ENCODE data around the gene SLC6A3. TPM values are rescaled to one million over a fixed set of nuclear protein-coding genes. Genes with fewer than 3 reads are reported as not detected.

Gene SLC6A3
- total RNA-seq, 1 experiment from 2014 or later, result 0.74 TPM

- Mint-ChIP-seq H3K4me1 (peaks cover 12% of the 10 kb centered on the region; the same call in 1 of the 2 replicates), H3K36me3 (no peaks in the 10 kb centered on the region), H3K9me3 (no peaks in the 10 kb centered on the region), H3K27ac (no peak overlapping the region), H3K4me3 (no peak overlapping the region), H3K27me3 (ENCODE audit: low read depth) (peaks cover 2% of the 10 kb centered on the region; the same call in 1 of the 2 replicates)
- no peak for TF ChIP-seq SP1 (CRISPR knock-in tag; conservative IDR thresholded peaks at IDR 0.05)
- TF ChIP-seq ELF4 (CRISPR knock-in tag; IDR thresholded peaks at IDR 0.05; ENCODE audit: low read depth), result no peak
- no peak for TF ChIP-seq ZSCAN18 (CRISPR knock-in tag; IDR thresholded peaks at IDR 0.05)
- no peak for TF ChIP-seq FOXP1 (CRISPR knock-in tag; IDR thresholded peaks at IDR 0.05; ENCODE audit: borderline replicate concordance)
- no peak for TF ChIP-seq CREM (CRISPR knock-in tag; IDR thresholded peaks at IDR 0.05)
- no peak for TF ChIP-seq RORB (CRISPR knock-in tag; IDR thresholded peaks at IDR 0.05)
- TF ChIP-seq ATF3 (CRISPR knock-in tag; conservative IDR thresholded peaks at IDR 0.05), result no peak
- TF ChIP-seq TCF7 (CRISPR knock-in tag; IDR thresholded peaks at IDR 0.05; ENCODE audit: low read depth), result no peak
- no peak for TF ChIP-seq ATF1 (CRISPR knock-in tag; IDR thresholded peaks at IDR 0.05)
- TF ChIP-seq PREB (CRISPR knock-in tag; IDR thresholded peaks at IDR 0.05; ENCODE audit: borderline replicate concordance), result no peak
- no peak for TF ChIP-seq E2F4 (CRISPR knock-in tag; IDR thresholded peaks at IDR 0.05; ENCODE audit: borderline replicate concordance, low read depth)
- TF ChIP-seq IRF2 (CRISPR knock-in tag; IDR thresholded peaks at IDR 0.05; ENCODE audit: borderline replicate concordance, low read depth), result no peak
- TF ChIP-seq ZNF425 (CRISPR knock-in tag; conservative IDR thresholded peaks at IDR 0.05), result no peak
- no peak for TF ChIP-seq PRRX2 (CRISPR knock-in tag; IDR thresholded peaks at IDR 0.05)
- TF ChIP-seq ESRRA (CRISPR knock-in tag; IDR thresholded peaks at IDR 0.05; ENCODE audit: borderline replicate concordance), result no peak
- TF ChIP-seq E2F5 (CRISPR knock-in tag; IDR thresholded peaks at IDR 0.05), result no peak
- TF ChIP-seq ZNF281 (CRISPR knock-in tag; IDR thresholded peaks at IDR 0.05), result no peak
- TF ChIP-seq ZBTB21 (CRISPR knock-in tag; IDR thresholded peaks at IDR 0.05; ENCODE audit: borderline replicate concordance), result no peak
- no peak for TF ChIP-seq ZNF138 (CRISPR knock-in tag; conservative IDR thresholded peaks at IDR 0.05)
- ChIA-PET POLR2A (no interaction called here), CTCF (interaction anchor here (1.6 to 2.0 kb wide), 2 partner anchors 14 to 102 kb away, joined by 3 to 10 read pairs; no protein-coding TSS in a partner anchor)
- ATAC-seq, result no peak
- no peak for DNase-seq (ENCODE audit: low spot score)
Observed at GRCh38 chr5:1366514-1366913, 78.7 kb downstream of the SLC6A3 start.
